Neural cell (in vitro differentiated cells): Measurements from ENCODE around the gene MYOD1.

Experiments
- CTCF ChIP-seq: fragments of 450-650 bp; IDR thresholded peaks from 2 replicates; pipeline ENCODE4 v1.5.1; 2014; ENCODE audit warnings: antibody characterized with exemption, mild to moderate bottlenecking, moderate library complexity; ENCODE audit not compliant: poor library complexity, severe bottlenecking
- EP300 ChIP-seq: fragments of 450-650 bp; conservative IDR thresholded peaks from 2 replicates; pipeline ENCODE4 v1.6.1; 2014; ENCODE audit warnings: antibody characterized with exemption, mild to moderate bottlenecking, moderate library complexity; ENCODE audit not compliant: poor library complexity, severe bottlenecking
- EZH2 ChIP-seq: fragments of 200-600, 300-800 bp; shearing (Covaris generic), sonication (generic); IDR thresholded peaks from 2 replicates; pipeline ENCODE4 v1.6.1; 2014; ENCODE audit warnings: antibody characterized with exemption, low read length, borderline replicate concordance, mild to moderate bottlenecking; ENCODE audit not compliant: insufficient read depth, poor library complexity, severe bottlenecking
- MXI1 ChIP-seq: fragments of 450-650 bp; conservative IDR thresholded peaks from 2 replicates; pipeline ENCODE4 v1.6.1; 2014; ENCODE audit warnings: antibody characterized with exemption, mild to moderate bottlenecking; ENCODE audit not compliant: poor library complexity, severe bottlenecking
- POLR2AphosphoS5 ChIP-seq: IDR thresholded peaks from 2 replicates; pipeline ENCODE4 v1.6.1; 2012
- RAD21 ChIP-seq: fragments of 450-650 bp; conservative IDR thresholded peaks from 2 replicates; pipeline ENCODE4 v1.6.1; 2014; ENCODE audit warnings: antibody characterized with exemption, mild to moderate bottlenecking, moderate library complexity
- REST ChIP-seq: IDR thresholded peaks from 2 replicates; pipeline ENCODE4 v1.6.1; 2012; ENCODE audit warnings: borderline replicate concordance
- TAF1 ChIP-seq: IDR thresholded peaks from 2 replicates; pipeline ENCODE4 v1.6.1; 2012; ENCODE audit warnings: low read depth

GRCh38 chr11:17736579-17736893 is 17.2 kb downstream of the MYOD1 start:
- TF ChIP-seq CTCF (no peak), EZH2 (no peak), REST (no peak), EP300 (no peak), RAD21 (no peak), TAF1 (no peak), POLR2AphosphoS5 (no peak), MXI1 (no peak)
